GM19372 (cell line): ENCODE measurements around the gene DISP1.

Experiments
- ATAC-seq: cut with Tn5 transposase; IDR thresholded peaks from one replicate; pipeline ENCODE4 v1.9.1; 2021; ENCODE audit warnings: mild to moderate bottlenecking, low read depth, moderate library complexity; ENCODE audit not compliant: unreplicated experiment

The DISP1 gene, protein sequence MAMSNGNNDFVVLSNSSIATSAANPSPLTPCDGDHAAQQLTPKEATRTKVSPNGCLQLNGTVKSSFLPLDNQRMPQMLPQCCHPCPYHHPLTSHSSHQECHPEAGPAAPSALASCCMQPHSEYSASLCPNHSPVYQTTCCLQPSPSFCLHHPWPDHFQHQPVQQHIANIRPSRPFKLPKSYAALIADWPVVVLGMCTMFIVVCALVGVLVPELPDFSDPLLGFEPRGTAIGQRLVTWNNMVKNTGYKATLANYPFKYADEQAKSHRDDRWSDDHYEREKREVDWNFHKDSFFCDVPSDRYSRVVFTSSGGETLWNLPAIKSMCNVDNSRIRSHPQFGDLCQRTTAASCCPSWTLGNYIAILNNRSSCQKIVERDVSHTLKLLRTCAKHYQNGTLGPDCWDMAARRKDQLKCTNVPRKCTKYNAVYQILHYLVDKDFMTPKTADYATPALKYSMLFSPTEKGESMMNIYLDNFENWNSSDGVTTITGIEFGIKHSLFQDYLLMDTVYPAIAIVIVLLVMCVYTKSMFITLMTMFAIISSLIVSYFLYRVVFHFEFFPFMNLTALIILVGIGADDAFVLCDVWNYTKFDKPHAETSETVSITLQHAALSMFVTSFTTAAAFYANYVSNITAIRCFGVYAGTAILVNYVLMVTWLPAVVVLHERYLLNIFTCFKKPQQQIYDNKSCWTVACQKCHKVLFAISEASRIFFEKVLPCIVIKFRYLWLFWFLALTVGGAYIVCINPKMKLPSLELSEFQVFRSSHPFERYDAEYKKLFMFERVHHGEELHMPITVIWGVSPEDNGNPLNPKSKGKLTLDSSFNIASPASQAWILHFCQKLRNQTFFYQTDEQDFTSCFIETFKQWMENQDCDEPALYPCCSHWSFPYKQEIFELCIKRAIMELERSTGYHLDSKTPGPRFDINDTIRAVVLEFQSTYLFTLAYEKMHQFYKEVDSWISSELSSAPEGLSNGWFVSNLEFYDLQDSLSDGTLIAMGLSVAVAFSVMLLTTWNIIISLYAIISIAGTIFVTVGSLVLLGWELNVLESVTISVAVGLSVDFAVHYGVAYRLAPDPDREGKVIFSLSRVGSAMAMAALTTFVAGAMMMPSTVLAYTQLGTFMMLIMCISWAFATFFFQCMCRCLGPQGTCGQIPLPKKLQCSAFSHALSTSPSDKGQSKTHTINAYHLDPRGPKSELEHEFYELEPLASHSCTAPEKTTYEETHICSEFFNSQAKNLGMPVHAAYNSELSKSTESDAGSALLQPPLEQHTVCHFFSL (N-terminal part only)

GRCh38 chr1:222814536-222815439 lies at the start of gene DISP1:
Gene DISP1, plus strand, starts transcription at chr1:222815039. Its CDS starts 127,785 bp downstream, at chr1:222942824.
- ATAC-seq, result peak; percentile 87

GRCh38 chr1:222767152-222767571 lies 47.7 kb upstream of the DISP1 start:
- no peak for ATAC-seq

- ATAC-seq, result no peak
Observed at GRCh38 chr1:222768592-222768991, 46.2 kb upstream of the DISP1 start.

- no peak for ATAC-seq
Observed at GRCh38 chr1:222769181-222769580, 45.7 kb upstream of the DISP1 start.

GRCh38 chr1:222769971-222770620 lies 44.7 kb upstream of the DISP1 start:
- ATAC-seq, result no peak

GRCh38 chr1:222772996-222773379 lies 41.9 kb upstream of the DISP1 start:
- ATAC-seq, result peak; percentile 64

GRCh38 chr1:222777463-222777862 lies 37.4 kb upstream of the DISP1 start:
- no peak for ATAC-seq

DNA sequence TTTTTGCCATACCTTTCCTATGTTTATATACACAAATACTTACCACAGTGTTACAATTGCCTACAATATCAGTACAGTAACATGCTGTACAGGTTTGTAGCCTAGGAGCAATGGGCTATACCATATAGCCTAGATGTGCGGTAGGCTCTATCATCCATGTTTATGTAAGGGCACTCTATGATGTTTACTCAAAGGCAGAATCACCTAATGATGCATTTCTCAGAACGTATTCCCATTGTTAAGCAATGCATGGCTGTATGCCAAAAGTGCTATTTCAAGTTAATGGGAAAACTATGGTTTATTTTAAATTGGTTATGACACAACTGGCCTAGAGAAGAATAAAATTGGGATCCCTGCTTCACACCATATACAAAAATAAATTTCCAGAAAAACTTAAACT lies 36.9 kb upstream of the DISP1 start:
- no peak for ATAC-seq

GRCh38 chr1:222781251-222781650 lies 33.6 kb upstream of the DISP1 start:
- ATAC-seq, result no peak

DNA sequence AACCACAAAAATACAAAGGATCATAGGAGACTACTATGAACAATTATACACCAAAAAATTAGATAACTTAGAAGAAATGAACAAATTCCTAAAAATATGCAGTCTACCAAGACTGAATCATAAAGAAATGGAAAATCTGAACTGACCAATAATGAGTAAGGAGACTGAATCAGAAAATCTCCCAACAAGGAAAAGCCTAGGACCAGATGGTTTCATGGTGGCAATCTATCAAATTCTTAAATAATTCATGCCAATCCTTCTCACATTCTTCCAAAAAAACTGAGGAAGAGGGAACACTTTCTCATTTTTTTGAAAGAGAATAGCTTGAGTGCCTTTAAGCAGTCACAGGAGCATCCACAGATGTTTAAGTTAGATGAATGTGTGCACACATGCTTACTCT lies 31.8 kb upstream of the DISP1 start:
- ATAC-seq, result no peak

- no peak for ATAC-seq
Observed at GRCh38 chr1:222784371-222784770, 30.5 kb upstream of the DISP1 start.

DNA sequence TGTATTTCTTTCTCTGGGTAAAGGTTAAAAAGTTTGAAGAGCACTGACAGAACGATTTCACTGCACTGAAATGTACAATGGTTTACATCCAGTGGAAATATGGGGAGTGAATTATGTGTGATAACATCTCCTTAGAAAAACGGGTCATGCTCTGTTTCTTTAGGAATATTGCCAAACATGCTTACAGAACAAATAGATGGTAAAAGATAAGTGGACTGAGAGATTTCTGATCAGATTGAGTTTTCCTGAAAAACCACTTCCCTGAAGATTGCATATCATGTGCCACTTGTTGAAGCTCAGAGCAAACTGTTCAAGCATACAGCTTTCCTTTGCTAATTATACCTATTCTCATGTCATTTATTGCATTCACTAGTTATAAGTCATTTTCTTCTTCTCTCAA lies 29.9 kb upstream of the DISP1 start:
- ATAC-seq, result no peak

DNA sequence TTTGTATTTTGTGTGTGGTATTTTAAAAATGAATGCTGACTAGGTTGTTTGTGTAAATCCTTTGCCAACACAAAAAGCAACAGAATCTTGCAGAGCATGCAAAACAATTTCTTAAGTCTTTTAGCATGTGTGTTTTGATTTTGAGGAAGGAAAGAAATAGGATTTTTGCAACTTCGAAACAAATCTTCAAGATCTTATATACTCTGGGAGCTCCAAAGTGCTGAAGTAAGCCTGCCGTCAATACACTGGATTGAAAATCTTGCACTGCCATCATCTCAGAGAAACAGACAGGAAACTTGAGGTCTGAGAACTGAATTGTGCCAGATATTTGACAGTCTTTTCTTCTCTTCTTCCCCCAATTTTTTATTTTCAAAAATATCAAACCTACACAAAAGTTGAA lies 29.3 kb upstream of the DISP1 start:
- no peak for ATAC-seq

DNA sequence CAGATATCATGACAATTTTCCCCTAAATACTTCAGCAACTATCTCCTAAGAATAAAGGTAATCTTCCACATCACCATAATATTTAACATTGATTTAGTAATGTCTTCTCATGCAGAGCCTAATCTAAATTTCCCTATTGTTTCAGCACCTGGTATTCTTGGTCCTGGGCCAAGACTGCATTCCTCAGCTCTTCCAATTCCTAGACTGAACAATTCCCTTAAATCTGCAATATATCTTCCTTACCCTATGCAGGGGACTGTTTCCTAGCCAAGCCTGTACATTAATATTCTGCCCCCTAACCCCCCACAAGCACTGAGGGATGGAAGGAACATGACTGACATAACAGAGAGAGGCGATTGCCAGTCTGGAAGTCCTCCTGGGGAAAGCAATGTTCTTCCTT lies 28.7 kb upstream of the DISP1 start:
- ATAC-seq, result no peak

GRCh38 chr1:222787729-222788128 lies 27.1 kb upstream of the DISP1 start:
- ATAC-seq, result no peak

GRCh38 chr1:222788402-222789156 lies 26.3 kb upstream of the DISP1 start:
- ATAC-seq, result no peak

- ATAC-seq, result no peak
Observed at GRCh38 chr1:222790115-222790514, 24.7 kb upstream of the DISP1 start.

GRCh38 chr1:222790520-222790919 lies 24.3 kb upstream of the DISP1 start:
- no peak for ATAC-seq
